D721Med (cell line): ENCODE results near the gene HDGFL3.
"Not testable (repeated sequence)": the region's sequence is repeated elsewhere in the genome, so short reads cannot be mapped to it uniquely, and the experiment has no call there.

Experiments
- DNase-seq: peaks from one replicate; pipeline ENCODE4 v3.0.0; 2011; ENCODE audit warnings: low spot score; ENCODE audit not compliant: insufficient read length
- FAIRE-seq: peaks from 2 replicates; lab custom pipeline; 2011; peaks lifted over from hg19 to GRCh38; lab: Jason Lieb, UNC
- TF ChIP-seq, protein P1 (sequence below): IDR thresholded peaks from 2 replicates; pipeline ENCODE4 v1.5.1; 2012; ENCODE audit warnings: mild to moderate bottlenecking, control low read depth; ENCODE audit not compliant: insufficient read depth; ENCODE audit errors: missing control alignments

Gene HDGFL3

DNA sequence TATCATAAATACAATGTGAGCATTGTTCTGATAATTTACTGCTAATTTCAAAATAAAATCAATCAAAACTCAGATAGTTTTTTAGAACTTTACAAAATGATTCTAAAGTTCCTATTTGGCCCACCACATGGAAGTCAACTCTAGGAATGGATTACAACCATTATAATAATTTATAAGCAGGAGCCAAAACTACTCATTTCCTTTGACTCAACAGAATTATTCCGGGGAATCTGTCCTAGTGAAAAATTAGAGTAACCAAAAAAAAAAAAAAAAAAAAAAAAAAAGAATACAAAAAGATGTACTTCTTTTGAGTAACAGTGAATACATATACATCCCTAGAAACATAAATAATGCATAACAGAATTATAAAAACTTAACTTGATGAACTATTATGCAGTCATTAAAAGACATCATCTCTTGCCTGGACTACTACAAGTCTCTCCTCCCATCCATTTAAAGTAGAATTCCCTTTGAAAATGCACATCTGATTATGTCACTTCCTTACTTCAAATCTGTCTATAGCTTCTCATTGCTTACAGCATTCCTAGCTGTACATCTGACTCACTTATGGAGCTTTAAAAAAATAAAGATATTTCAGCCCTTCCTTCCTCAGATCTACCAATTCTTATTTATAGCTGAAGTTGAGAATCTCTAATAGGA is 43.4 kb downstream of the HDGFL3 start:
- DNase-seq (no peak), FAIRE-seq (no peak)
- TF ChIP-seq, protein P1, sequence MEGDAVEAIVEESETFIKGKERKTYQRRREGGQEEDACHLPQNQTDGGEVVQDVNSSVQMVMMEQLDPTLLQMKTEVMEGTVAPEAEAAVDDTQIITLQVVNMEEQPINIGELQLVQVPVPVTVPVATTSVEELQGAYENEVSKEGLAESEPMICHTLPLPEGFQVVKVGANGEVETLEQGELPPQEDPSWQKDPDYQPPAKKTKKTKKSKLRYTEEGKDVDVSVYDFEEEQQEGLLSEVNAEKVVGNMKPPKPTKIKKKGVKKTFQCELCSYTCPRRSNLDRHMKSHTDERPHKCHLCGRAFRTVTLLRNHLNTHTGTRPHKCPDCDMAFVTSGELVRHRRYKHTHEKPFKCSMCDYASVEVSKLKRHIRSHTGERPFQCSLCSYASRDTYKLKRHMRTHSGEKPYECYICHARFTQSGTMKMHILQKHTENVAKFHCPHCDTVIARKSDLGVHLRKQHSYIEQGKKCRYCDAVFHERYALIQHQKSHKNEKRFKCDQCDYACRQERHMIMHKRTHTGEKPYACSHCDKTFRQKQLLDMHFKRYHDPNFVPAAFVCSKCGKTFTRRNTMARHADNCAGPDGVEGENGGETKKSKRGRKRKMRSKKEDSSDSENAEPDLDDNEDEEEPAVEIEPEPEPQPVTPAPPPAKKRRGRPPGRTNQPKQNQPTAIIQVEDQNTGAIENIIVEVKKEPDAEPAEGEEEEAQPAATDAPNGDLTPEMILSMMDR, result no peak

GRCh38 chr15:83163032-83163431 is 44.6 kb downstream of the HDGFL3 start:
- no peak for FAIRE-seq
- DNase-seq, result no peak

GRCh38 chr15:83160741-83161140 is 46.9 kb downstream of the HDGFL3 start:
- FAIRE-seq (no peak), DNase-seq (no peak)

More at GRCh38 chr15:83163032-83163431, 44.6 kb downstream of the HDGFL3 start:
- TF ChIP-seq, protein P1, result no peak

GRCh38 chr15:83158393-83158792 is 49.2 kb downstream of the HDGFL3 start:
- TF ChIP-seq, protein P1, result no peak
- DNase-seq (no peak), FAIRE-seq (no peak)

More at GRCh38 chr15:83160741-83161140, 46.9 kb downstream of the HDGFL3 start:
- TF ChIP-seq, protein P1, result no peak

DNA sequence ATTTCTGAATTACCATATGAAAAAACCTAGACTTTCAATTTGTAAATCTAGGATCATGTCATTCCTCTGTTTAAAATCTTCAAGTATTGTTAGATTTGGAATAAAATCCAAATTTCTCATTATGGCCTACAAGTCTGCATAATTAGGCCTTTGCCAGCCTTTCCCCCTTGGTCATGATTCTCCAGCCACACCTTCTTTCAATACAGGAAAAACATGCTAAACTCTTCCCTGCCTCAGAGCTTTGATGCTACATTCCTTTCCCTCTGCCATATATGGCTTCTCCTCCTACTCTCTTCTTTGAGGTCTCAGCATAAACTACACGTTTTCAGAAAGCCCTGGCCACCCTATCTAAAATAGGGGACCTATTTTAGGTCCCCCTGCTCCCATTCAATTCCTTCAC is 51.7 kb downstream of the HDGFL3 start:
- TF ChIP-seq, protein P1, result no peak
- DNase-seq, result no peak
- no peak for FAIRE-seq

GRCh38 chr15:83153288-83153687 is 54.3 kb downstream of the HDGFL3 start:
- TF ChIP-seq, protein P1, result no peak
- FAIRE-seq, result no peak
- DNase-seq, result no peak

GRCh38 chr15:83144771-83145170 is 62.9 kb downstream of the HDGFL3 start:
- FAIRE-seq (no peak), DNase-seq (no peak)
- TF ChIP-seq, protein P1, result no peak

GRCh38 chr15:83142151-83142550 is 65.5 kb downstream of the HDGFL3 start:
- not testable (repeated sequence) for DNase-seq, FAIRE-seq
